Measurements from ENCODE around the gene GRIA1. TPM values are rescaled to one million over a fixed set of nuclear protein-coding genes. Genes with fewer than 3 reads are reported as not detected.

The GRIA1 gene
- total and polyA plus RNA-seq, 2 of the 4 experiments (the other 2 are of a cell fraction), result 0.48 to 1.3 TPM

DNA sequence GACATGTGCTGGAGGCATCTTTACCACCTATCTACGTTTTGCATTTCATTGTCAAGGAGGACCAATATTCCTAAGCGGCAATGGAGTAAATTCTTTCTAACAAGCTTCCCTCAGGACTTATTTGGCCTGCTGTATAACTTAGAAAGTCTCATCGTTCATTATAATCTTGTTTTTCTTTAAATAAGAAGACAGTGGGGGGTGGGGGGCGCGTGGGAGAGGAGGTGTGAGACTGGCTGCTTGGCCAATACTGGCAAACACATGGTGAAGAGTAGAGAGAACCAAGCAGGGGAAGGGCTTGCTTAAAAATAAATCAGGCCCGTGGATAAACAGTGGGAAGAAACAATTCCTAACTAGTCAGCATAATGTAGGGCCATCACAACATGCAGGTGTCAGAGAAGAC is 217.2 kb downstream of the GRIA1 start:
- Histone ChIP-seq H2BK5ac (ENCODE audit: low read depth, low read length, poor library complexity, severe bottlenecking) (no peak overlapping the region), H2AK9ac (replicated peaks; ENCODE audit: low read depth, low read length, poor library complexity) (no peak overlapping the region), H3K18ac (ENCODE audit: low read depth, low read length) (no peak overlapping the region), H3K9ac (ENCODE audit: low read depth, low read length) (no peak overlapping the region), H3K4me3 (ENCODE audit: insufficient read depth, low read depth, low read length) (no peak overlapping the region), H2BK15ac (ENCODE audit: low read depth, low read length) (no peak overlapping the region), H4K91ac (ENCODE audit: insufficient read depth, low read depth, low read length) (no peak overlapping the region), H3K9me1 (ENCODE audit: insufficient read depth, low read length) (no peaks in the 10 kb centered on the region), H3K9me3 (ENCODE audit: control insufficient read depth, insufficient read depth, low read length) (no peaks in the 10 kb centered on the region), H2AK5ac (ENCODE audit: low read depth, low read length) (no peak overlapping the region), H3K4ac (ENCODE audit: low read depth, low read length) (no peak overlapping the region), H3K27ac (ENCODE audit: insufficient read depth, low read length) (no peak overlapping the region), H2BK20ac (ENCODE audit: low read depth, low read length) (no peak overlapping the region), H3K79me1 (ENCODE audit: low read depth in 1 of 2, low read length in 2 of 2) (no peaks in the 10 kb centered on the region), H4K8ac (ENCODE audit: low read depth in 2 of 2, low read length in 2 of 2) (no peak overlapping the region), H3K27me3 (ENCODE audit: control insufficient read depth, insufficient read depth, low read length) (no peaks in the 10 kb centered on the region), H2AFZ (replicated peaks; ENCODE audit: low read length, poor library complexity) (no peak overlapping the region), H3K56ac (ENCODE audit: extremely low read depth, insufficient read depth, low read length) (no peak overlapping the region), H4K20me1 (ENCODE audit: insufficient read depth, low read length) (no peaks in the 10 kb centered on the region), H3K4me2 (ENCODE audit: low read depth, low read length) (no peak overlapping the region), H3K23ac (ENCODE audit: low read depth, low read length) (no peak overlapping the region), H3K36me3 (ENCODE audit: control insufficient read depth, insufficient read depth, low read length) (no peaks in the 10 kb centered on the region), H3K4me1 (ENCODE audit: control insufficient read depth, insufficient read depth, low read length) (no peaks in the 10 kb centered on the region), H2BK120ac (ENCODE audit: low read depth, low read length) (no peak overlapping the region), H3K14ac (replicated peaks; ENCODE audit: low read depth, low read length) (no peak overlapping the region), H4K5ac (ENCODE audit: low read depth, low read length) (no peak overlapping the region)
- no peak for DNase-seq
- ChIA-PET POLR2A (ENCODE audit: unreplicated experiment) (no interaction called here), CTCF (no interaction called here)
- dilution Hi-C loops (cut with HindIII; ENCODE audit: low sequenced_read_pairs, unreplicated experiment), result no loop called here
- ATAC-seq (ENCODE audit: low read depth), result no peak
- no TSS peak for BruUV-seq (replicated peaks)
- intact Hi-C loops (cut with micrococcal nuclease), result no loop called here
- WGBS, 2 experiments (ENCODE audit: extremely low coverage in 2 of 2, insufficient read length in 1 of 2), result no CpG with 5 or more reads among the region's 6 CpGs
- in situ Hi-C loops (cut with MboI; ENCODE audit: low sequenced_read_pairs), result no loop called here
- TF ChIP-seq POLR2A (IDR thresholded peaks at IDR 0.05; ENCODE audit: low read depth, low read length) (no peak), CHD1 (IDR thresholded peaks at IDR 0.05; ENCODE audit: low read depth, low read length) (no peak), MAZ (IDR thresholded peaks at IDR 0.05; ENCODE audit: borderline replicate concordance, low read depth, low read length) (no peak), MXI1 (IDR thresholded peaks at IDR 0.05; ENCODE audit: borderline replicate concordance, low read depth, low read length) (no peak), BHLHE40 (IDR thresholded peaks at IDR 0.05; ENCODE audit: low read depth, low read length) (no peak), RFX5 (IDR thresholded peaks at IDR 0.05; ENCODE audit: low read depth, low read length) (no peak), CTCF (conservative IDR thresholded peaks at IDR 0.05; ENCODE audit: low read depth, low read length) (no peak), FOS (IDR thresholded peaks at IDR 0.05; ENCODE audit: low read depth, low read length) (no peak), USF2 (IDR thresholded peaks at IDR 0.05; ENCODE audit: low read depth, low read length) (no peak), RAD21 (IDR thresholded peaks at IDR 0.05; ENCODE audit: low read length) (no peak), RCOR1 (IDR thresholded peaks at IDR 0.05; ENCODE audit: insufficient replicate concordance, low read length) (no peak)
